GM19328 (cell line): Measurements from ENCODE around the gene GIPC2.
A peak's percentile ranks its signal among the peaks of the same experiment; 100 is the strongest.

ENCODE experiments used
- ATAC-seq: cut with Tn5 transposase; IDR thresholded peaks from one replicate; pipeline ENCODE4 v1.9.1; 2021; ENCODE audit warnings: mild to moderate bottlenecking, moderate library complexity; ENCODE audit not compliant: unreplicated experiment

The GIPC2 gene

GRCh38 chr1:78141531-78142231 lies 95.9 kb downstream of the GIPC2 start:
- ATAC-seq, result no peak

- ATAC-seq, result peak; percentile 7
These were observed 97.0 kb downstream of the GIPC2 start for GRCh38 chr1:78142736-78143135.

GRCh38 chr1:78143152-78143551 lies 97.4 kb downstream of the GIPC2 start:
- peak; percentile 63 for ATAC-seq

- no peak for ATAC-seq
These were observed 97.9 kb downstream of the GIPC2 start for GRCh38 chr1:78143673-78144072.

- peak; percentile 79 for ATAC-seq
These were observed 99.4 kb downstream of the GIPC2 start for GRCh38 chr1:78145105-78145580.

GRCh38 chr1:78146205-78146771 lies 100.5 kb downstream of the GIPC2 start:
- no peak for ATAC-seq

GRCh38 chr1:78147031-78147430 lies 101.3 kb downstream of the GIPC2 start:
- ATAC-seq, result no peak

- no peak for ATAC-seq
These were observed 107.4 kb downstream of the GIPC2 start for GRCh38 chr1:78153092-78153736.

GRCh38 chr1:78155121-78155520 lies 109.4 kb downstream of the GIPC2 start:
- no peak for ATAC-seq

GRCh38 chr1:78156805-78157521 lies 111.2 kb downstream of the GIPC2 start:
- ATAC-seq, result no peak

- ATAC-seq, result no peak
These were observed 120.0 kb downstream of the GIPC2 start for GRCh38 chr1:78165816-78166215.

- ATAC-seq, result no peak
These were observed 122.5 kb downstream of the GIPC2 start for GRCh38 chr1:78168306-78168705.

GRCh38 chr1:78170859-78171258 lies 125.1 kb downstream of the GIPC2 start:
- ATAC-seq, result no peak

GRCh38 chr1:78171736-78172590 lies 126.2 kb downstream of the GIPC2 start:
- ATAC-seq, result no peak

GRCh38 chr1:78176448-78176847 lies 130.7 kb downstream of the GIPC2 start:
- ATAC-seq, result no peak

- no peak for ATAC-seq
These were observed 132.0 kb downstream of the GIPC2 start for GRCh38 chr1:78177708-78178270.

- ATAC-seq, result no peak
These were observed 133.1 kb downstream of the GIPC2 start for GRCh38 chr1:78178816-78179215.

- no peak for ATAC-seq
These were observed 138.8 kb downstream of the GIPC2 start for GRCh38 chr1:78184460-78185072.
